Glutamatergic neuron (in vitro differentiated cells): ENCODE data around the gene ELMO1. TPM values are rescaled to one million over a fixed set of nuclear protein-coding genes. Genes with fewer than 3 reads are reported as not detected.
"Not testable (repeated sequence)": the region's sequence is repeated elsewhere in the genome, so short reads cannot be mapped to it uniquely, and the experiment has no call there.

Experiments
- DNase-seq: peaks from one replicate; pipeline ENCODE4 v3.0.0; 2022
- H3K27ac Mint-ChIP-seq: one replicate; pipeline ENCODE4 v1.8.0; 2020; ENCODE audit warnings: mild to moderate bottlenecking, mixed read lengths, inconsistent platforms; ENCODE audit not compliant: unreplicated experiment
- H3K27me3 Mint-ChIP-seq: one replicate; pipeline ENCODE4 v1.8.0; 2020; ENCODE audit warnings: mild to moderate bottlenecking, moderate library complexity, mixed read lengths, inconsistent platforms; ENCODE audit not compliant: unreplicated experiment
- H3K36me3 Mint-ChIP-seq: one replicate; pipeline ENCODE4 v1.8.0; 2020; ENCODE audit warnings: mild to moderate bottlenecking, mixed read lengths, inconsistent platforms; ENCODE audit not compliant: unreplicated experiment
- H3K4me1 Mint-ChIP-seq: one replicate; pipeline ENCODE4 v1.8.0; 2020; ENCODE audit warnings: mild to moderate bottlenecking, low read depth, mixed read lengths, inconsistent platforms; ENCODE audit not compliant: unreplicated experiment
- H3K4me3 Mint-ChIP-seq: one replicate; pipeline ENCODE4 v1.8.0; 2020; ENCODE audit warnings: mild to moderate bottlenecking, mixed read lengths, inconsistent platforms; ENCODE audit not compliant: unreplicated experiment
- H3K9me3 Mint-ChIP-seq: one replicate; pipeline ENCODE4 v1.8.0; 2020; ENCODE audit warnings: mild to moderate bottlenecking, moderate library complexity, mixed read lengths, inconsistent platforms; ENCODE audit not compliant: unreplicated experiment
- CTCF ChIP-seq: fragments of 200-600 bp; sonication (generic); IDR thresholded peaks from one replicate; pipeline ENCODE4 v1.5.0; 2021; ENCODE audit not compliant: partially characterized antibody, unreplicated experiment
- total RNA-seq: library from RNA; stranded (reverse); fragmentation: NEBNext Ultra II Directional; extraction: Animal tissue kit (Norgen Biotek cat#: 25700); gene quantifications from one replicate; pipeline ENCODE4 v1.2.1, GENCODE V29; 2021; ENCODE audit not compliant: unreplicated experiment

The ELMO1 gene
- total RNA-seq, 1 donor from 2014 or later = 5.5 TPM

GRCh38 chr7:36978461-36978860, 470.2 kb downstream of the ELMO1 start:
- Mint-ChIP-seq H3K4me3 (no peak overlapping the region), H3K27ac (no peak overlapping the region), H3K9me3 (no peaks in the 10 kb centered on the region), H3K4me1 (peaks cover 3% of the 10 kb centered on the region), H3K36me3 (no peaks in the 10 kb centered on the region), H3K27me3 (no peaks in the 10 kb centered on the region)
- DNase-seq = no peak
- no peak for TF ChIP-seq CTCF

- Mint-ChIP-seq H3K4me3 (no peak overlapping the region), H3K27ac (no peak overlapping the region), H3K36me3 (no peaks in the 10 kb centered on the region), H3K27me3 (no peaks in the 10 kb centered on the region), H3K4me1 (no peaks in the 10 kb centered on the region), H3K9me3 (no peaks in the 10 kb centered on the region)
- no peak for DNase-seq
- no peak for TF ChIP-seq CTCF
Measured at GRCh38 chr7:36977878-36978277, 470.8 kb downstream of the ELMO1 start.

- DNase-seq, H3K36me3 Mint-ChIP-seq, H3K4me3 Mint-ChIP-seq, H3K9me3 Mint-ChIP-seq, H3K27ac Mint-ChIP-seq, H3K4me1 Mint-ChIP-seq, H3K27me3 Mint-ChIP-seq: not testable (repeated sequence)
Measured at GRCh38 chr7:36973534-36973933, 475.1 kb downstream of the ELMO1 start.

- no peak for DNase-seq
- Mint-ChIP-seq H3K36me3 (no peaks in the 10 kb centered on the region), H3K27me3 (peaks cover 2% of the 10 kb centered on the region), H3K4me1 (peaks cover 4% of the 10 kb centered on the region), H3K9me3 (no peaks in the 10 kb centered on the region), H3K4me3 (no peak overlapping the region), H3K27ac (no peak overlapping the region)
- no peak for TF ChIP-seq CTCF
Measured at GRCh38 chr7:36972140-36972518, 476.5 kb downstream of the ELMO1 start.

GRCh38 chr7:36971515-36972139, 477.0 kb downstream of the ELMO1 start:
- H3K27ac Mint-ChIP-seq = no peak overlapping the region
- H3K27me3 Mint-ChIP-seq = peaks cover 2% of the 10 kb centered on the region
- peaks cover 5% of the 10 kb centered on the region for H3K4me1 Mint-ChIP-seq
- no peaks in the 10 kb centered on the region for H3K9me3 Mint-ChIP-seq
- no peaks in the 10 kb centered on the region for H3K36me3 Mint-ChIP-seq
- no peak overlapping the region for H3K4me3 Mint-ChIP-seq
- DNase-seq = no peak
- TF ChIP-seq CTCF = no peak
